ENCODE results near the gene STAC3. TPM values are rescaled to one million over a fixed set of nuclear protein-coding genes. Genes with fewer than 3 reads are reported as not detected.

Gene STAC3
- total and polyA plus RNA-seq, 2 donors from 2014 or later: 1.5 to 3.1 TPM

GRCh38 chr12:57262126-57262822 lies 11.3 kb upstream of the STAC3 start:
- intact Hi-C loops (cut with DNase I): loop anchor here (10.0 kb wide), 1 partner anchor 193 kb away; the partner anchor contains the start of genes GLI1 and INHBE
- no peak overlapping the region for H3K4me3 ChIP-seq (ENCODE audit: low read length in 3 of 3)
- peaks cover 6 to 48% (median 28%) of the 10 kb centered on the region in 3 donors for H3K36me3 ChIP-seq (ENCODE audit: control insufficient read depth in 2 of 3, insufficient read depth in 3 of 3, low read length in 3 of 3)
- no peaks in the 10 kb centered on the region for H3K27me3 ChIP-seq (ENCODE audit: control insufficient read depth, insufficient read depth, low read length)
- no peaks in the 10 kb centered on the region for H3K4me1 ChIP-seq (ENCODE audit: control insufficient read depth in 2 of 3, insufficient read depth in 2 of 3, low read depth in 1 of 3, low read length in 3 of 3)
- FAIRE-seq (no peak), DNase-seq (no peak)
- TF ChIP-seq, protein P1, sequence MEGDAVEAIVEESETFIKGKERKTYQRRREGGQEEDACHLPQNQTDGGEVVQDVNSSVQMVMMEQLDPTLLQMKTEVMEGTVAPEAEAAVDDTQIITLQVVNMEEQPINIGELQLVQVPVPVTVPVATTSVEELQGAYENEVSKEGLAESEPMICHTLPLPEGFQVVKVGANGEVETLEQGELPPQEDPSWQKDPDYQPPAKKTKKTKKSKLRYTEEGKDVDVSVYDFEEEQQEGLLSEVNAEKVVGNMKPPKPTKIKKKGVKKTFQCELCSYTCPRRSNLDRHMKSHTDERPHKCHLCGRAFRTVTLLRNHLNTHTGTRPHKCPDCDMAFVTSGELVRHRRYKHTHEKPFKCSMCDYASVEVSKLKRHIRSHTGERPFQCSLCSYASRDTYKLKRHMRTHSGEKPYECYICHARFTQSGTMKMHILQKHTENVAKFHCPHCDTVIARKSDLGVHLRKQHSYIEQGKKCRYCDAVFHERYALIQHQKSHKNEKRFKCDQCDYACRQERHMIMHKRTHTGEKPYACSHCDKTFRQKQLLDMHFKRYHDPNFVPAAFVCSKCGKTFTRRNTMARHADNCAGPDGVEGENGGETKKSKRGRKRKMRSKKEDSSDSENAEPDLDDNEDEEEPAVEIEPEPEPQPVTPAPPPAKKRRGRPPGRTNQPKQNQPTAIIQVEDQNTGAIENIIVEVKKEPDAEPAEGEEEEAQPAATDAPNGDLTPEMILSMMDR (IDR thresholded peaks at IDR 0.05; ENCODE audit: borderline replicate concordance, extremely low read depth, insufficient read depth): no peak
- H3K9ac ChIP-seq (ENCODE audit: low read length in 3 of 3): no peak overlapping the region
- no peak overlapping the region for H3K27ac ChIP-seq (ENCODE audit: low read depth in 2 of 2, low read length in 2 of 2)
- no peaks in the 10 kb centered on the region for H3K9me3 ChIP-seq (ENCODE audit: control insufficient read depth in 2 of 3, insufficient read depth in 1 of 3, low read length in 3 of 3)

- Histone ChIP-seq H3K4me1 (ENCODE audit: control insufficient read depth in 2 of 3, insufficient read depth in 2 of 3, low read depth in 1 of 3, low read length in 3 of 3) (no peaks in the 10 kb centered on the region), H3K4me3 (ENCODE audit: low read length in 3 of 3) (no peak overlapping the region), H3K9me3 (ENCODE audit: control insufficient read depth in 2 of 3, insufficient read depth in 1 of 3, low read length in 3 of 3) (no peaks in the 10 kb centered on the region), H3K27me3 (ENCODE audit: control insufficient read depth, insufficient read depth, low read length) (no peaks in the 10 kb centered on the region), H3K9ac (ENCODE audit: low read length in 3 of 3) (no peak overlapping the region), H3K27ac (ENCODE audit: low read depth in 2 of 2, low read length in 2 of 2) (no peak overlapping the region), H3K36me3 (ENCODE audit: control insufficient read depth in 2 of 3, insufficient read depth in 3 of 3, low read length in 3 of 3) (peaks cover 6 to 49% (median 23%) of the 10 kb centered on the region in 3 donors)
- FAIRE-seq (no peak), DNase-seq (peak in 2 of 5 donors; percentile 43 to 52)
- TF ChIP-seq, protein P1 (IDR thresholded peaks at IDR 0.05; ENCODE audit: borderline replicate concordance, extremely low read depth, insufficient read depth): no peak
- intact Hi-C loops (cut with DNase I): loop anchor here (10.0 kb wide), 1 partner anchor 193 kb away; the partner anchor contains the start of genes GLI1 and INHBE
Observed at GRCh38 chr12:57261428-57261865, 10.5 kb upstream of the STAC3 start.

DNA sequence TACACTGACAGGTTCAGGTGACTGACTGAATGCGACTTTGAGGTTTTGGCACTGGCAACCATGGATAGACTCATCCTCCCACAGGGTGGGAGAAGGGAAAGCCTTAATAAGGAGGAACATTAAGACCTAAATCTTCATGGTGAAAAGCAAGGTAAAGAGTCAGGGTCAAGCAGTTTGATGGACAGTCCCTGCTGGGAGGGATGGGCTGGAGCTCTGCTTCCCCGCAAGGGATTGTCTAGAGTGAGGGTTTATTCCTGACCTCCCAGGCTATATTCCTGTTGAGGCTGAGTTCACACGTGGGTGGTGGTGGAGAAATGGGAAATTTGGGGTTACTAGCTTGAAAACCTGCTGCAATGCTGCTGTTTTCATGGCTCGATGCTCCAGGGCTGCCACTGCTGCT lies 9.4 kb upstream of the STAC3 start:
- no peak overlapping the region for H3K27ac ChIP-seq (ENCODE audit: low read depth in 2 of 2, low read length in 2 of 2)
- intact Hi-C loops (cut with DNase I): loop anchor here (10.0 kb wide), 1 partner anchor 194 kb away; the partner anchor contains the start of genes GLI1 and INHBE
- H3K36me3 ChIP-seq (ENCODE audit: control insufficient read depth in 2 of 3, insufficient read depth in 3 of 3, low read length in 3 of 3): peaks cover 6 to 58% (median 32%) of the 10 kb centered on the region in 3 donors

More for the DNA sequence above, 9.4 kb upstream of the STAC3 start:
- TF ChIP-seq, protein P1 (IDR thresholded peaks at IDR 0.05; ENCODE audit: borderline replicate concordance, extremely low read depth, insufficient read depth): no peak
- Histone ChIP-seq H3K4me1 (ENCODE audit: control insufficient read depth in 2 of 3, insufficient read depth in 2 of 3, low read depth in 1 of 3, low read length in 3 of 3) (no peaks in the 10 kb centered on the region), H3K9ac (ENCODE audit: low read length in 3 of 3) (no peak overlapping the region), H3K27me3 (ENCODE audit: control insufficient read depth, insufficient read depth, low read length) (no peaks in the 10 kb centered on the region), H3K9me3 (ENCODE audit: control insufficient read depth in 2 of 3, insufficient read depth in 1 of 3, low read length in 3 of 3) (no peaks in the 10 kb centered on the region), H3K4me3 (ENCODE audit: low read length in 3 of 3) (no peak overlapping the region)
- DNase-seq (no peak), FAIRE-seq (no peak)

All from kidney (tissue), 14 donors.